Measurements from ENCODE around the gene TBX2.
"Not testable (repeated sequence)": the region's sequence is repeated elsewhere in the genome, so short reads cannot be mapped to it uniquely, and the experiment has no call there.

The TBX2 gene

DNA sequence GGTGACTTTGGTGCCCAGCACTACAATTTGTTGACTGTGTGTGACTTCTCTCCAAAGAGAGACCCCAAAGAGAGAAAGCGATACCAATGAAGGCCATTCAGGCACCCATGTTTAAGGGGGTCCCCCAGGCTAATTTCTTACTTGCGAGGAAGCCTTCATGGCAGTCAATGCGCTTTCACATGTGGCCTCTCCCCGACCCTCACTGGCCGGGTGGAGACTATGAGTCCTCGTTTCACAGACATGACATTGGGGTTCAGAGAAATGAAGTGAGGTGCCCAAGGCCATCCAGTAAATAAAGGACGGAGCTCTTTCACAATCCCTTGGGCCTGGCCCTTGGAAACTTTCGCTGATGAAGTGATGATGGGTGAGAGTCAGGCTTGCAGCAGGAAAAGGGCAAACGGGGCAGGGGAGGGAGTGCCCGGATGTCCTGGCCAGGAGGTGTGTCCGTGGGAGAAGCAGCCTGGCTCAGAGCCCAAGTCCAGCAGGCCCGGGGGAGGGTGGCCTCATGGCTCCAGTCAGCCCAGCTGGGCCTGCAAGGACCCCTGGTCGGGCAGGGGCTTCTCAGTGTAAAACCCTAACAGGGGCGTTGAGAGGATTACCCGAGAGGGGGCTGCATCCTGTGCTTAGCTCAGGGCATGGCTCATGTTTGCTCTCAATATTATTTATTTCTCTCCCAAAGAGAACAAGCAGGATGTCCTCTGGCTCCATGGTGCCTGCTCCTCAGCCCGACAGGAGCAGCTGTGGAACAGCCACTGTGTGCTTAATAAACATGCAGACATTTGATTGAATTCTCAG is 14.7 kb downstream of the TBX2 start:
- peak; percentile 46 for DNase-seq

DNA sequence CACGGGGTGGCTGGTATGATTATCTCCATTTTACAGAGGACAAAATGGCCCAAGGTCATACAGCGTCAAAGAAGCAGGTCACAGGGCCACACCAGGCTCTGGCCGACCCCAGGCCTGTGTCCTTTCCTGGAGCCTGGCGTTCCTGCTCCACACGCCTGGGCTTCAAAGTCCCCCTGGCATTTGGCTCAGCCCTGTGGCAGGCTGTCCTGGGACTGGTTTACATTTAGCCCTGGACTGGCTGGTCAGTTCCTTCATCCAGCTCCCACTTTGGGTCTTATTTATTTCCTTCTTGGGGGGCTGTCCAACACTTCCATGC is 15.3 kb downstream of the TBX2 start:
- DNase-seq = no peak

DNA sequence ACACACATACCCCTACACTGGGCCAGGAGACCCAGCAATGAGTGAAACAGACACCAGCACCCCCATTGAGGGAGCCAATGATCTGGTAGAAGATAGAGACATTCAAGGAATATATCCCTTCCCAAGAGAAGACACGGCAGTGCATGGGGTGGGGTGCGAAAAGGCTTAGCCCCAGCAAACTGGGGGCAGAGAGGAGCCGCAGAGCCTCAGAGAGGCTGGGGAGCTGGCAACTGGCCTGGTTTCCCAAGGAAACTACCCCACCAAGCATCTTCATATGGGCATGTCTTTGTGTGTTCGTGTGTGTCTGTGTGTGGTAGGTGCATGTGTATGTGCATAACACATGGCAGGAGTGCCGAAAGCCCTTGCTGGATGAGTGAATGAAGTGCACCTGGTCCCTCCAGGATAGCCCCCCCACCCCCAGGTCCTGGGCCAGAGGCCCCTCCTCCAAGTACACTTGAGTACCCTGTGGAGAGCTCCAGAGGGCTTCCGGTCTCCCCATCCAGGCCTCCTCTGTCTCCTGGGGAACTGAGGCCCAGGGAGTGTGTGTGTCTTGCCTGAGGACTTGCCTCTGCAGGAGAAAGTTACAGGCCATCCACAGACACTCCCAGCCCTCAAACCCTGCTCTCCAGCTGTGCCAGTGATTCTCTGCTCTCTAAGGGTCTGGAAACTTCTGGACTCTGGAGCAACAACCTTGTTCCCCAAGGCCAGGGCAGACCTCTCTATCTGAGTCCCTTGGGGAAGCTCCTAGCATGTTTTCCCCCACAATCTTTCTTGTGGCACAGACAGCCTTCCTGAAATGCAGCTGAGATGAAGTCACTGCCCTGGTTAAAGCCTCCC is 15.9 kb downstream of the TBX2 start:
- DNase-seq = no peak

GRCh38 chr17:61416211-61416539 is 16.5 kb downstream of the TBX2 start:
- DNase-seq = no peak

DNA sequence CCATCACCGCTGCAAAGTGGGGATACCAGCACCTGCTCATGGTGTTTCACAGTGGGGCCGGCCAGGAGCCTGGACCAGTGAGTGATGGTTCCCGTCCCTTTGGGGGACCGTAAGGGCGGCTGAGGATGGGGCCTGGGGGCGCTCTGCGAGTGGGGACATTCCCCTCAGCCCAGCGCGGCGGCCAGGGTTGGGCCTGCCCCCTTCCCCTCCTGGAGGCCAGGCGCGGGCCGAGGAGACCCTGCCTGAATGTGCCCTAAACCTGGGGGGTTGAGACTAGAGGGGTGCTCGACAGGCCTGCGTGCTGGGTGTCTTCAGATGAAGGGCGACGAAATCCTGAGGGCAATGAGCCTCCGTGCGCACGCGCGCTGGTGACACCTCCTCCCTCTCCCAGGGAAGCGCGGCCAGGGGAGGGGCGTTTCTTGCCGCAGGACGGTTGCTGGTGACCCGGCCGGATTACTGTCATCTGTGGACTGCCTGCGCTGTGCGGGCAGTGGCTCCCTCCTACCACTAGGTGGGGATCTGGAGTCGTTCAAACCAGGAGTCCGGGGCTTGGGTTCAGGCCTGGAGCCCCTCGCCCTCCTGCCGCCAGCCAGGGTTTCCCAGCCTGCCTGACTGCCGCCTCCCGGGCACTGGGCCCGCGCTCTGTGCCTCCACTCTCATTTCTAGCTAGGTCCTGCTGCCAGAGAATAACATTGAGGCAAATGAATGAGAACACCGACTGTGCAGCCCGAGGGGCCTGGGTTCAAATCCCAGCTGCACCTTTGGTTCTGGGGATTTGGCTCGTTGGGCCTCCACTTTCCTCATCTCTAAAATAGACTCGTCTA is 17.1 kb downstream of the TBX2 start:
- peak; percentile 96 for DNase-seq

DNA sequence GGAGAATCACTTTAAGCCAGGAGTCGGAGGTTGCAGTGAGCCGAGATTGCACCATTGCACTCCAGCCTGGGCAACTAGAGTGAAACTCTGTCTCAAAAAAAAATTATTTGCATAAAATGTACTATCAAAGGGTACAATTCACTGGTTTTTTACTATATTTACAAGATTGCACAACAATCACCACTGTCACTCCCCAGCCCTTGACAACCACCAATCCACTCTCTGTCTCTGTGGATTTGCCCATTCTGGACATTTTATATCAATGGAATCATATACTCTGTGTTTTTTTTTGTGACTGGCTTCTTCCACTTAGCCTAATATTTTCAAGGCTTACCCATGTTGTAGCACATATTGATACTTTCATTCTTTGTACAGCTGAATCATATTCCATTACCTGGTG is 18.8 kb downstream of the TBX2 start:
- DNase-seq = no peak

GRCh38 chr17:61419496-61420046 is 19.9 kb downstream of the TBX2 start:
- no peak for DNase-seq

GRCh38 chr17:61420052-61420451 is 20.4 kb downstream of the TBX2 start:
- DNase-seq = no peak

- DNase-seq = no peak
These were observed 21.2 kb downstream of the TBX2 start for GRCh38 chr17:61420745-61421398.

DNA sequence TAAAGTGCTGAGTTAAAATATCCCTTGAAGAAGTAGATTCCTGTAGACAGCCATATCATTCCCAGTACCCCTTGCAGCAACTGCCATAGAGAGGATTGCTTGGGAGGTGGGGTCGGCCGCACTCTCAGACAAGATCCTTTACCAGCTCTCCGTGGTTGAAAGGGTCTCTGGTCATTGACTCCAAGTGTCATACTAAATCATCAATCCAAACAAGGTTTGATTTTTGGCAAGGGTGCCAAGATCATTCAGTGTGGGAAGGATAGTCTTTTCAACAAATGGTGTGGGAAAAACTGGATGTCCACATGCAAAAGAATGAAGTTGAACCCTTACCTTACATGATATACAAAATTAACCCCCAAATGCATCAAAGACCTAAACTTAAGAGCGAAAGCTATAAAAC is 21.8 kb downstream of the TBX2 start:
- no peak for DNase-seq

DNA sequence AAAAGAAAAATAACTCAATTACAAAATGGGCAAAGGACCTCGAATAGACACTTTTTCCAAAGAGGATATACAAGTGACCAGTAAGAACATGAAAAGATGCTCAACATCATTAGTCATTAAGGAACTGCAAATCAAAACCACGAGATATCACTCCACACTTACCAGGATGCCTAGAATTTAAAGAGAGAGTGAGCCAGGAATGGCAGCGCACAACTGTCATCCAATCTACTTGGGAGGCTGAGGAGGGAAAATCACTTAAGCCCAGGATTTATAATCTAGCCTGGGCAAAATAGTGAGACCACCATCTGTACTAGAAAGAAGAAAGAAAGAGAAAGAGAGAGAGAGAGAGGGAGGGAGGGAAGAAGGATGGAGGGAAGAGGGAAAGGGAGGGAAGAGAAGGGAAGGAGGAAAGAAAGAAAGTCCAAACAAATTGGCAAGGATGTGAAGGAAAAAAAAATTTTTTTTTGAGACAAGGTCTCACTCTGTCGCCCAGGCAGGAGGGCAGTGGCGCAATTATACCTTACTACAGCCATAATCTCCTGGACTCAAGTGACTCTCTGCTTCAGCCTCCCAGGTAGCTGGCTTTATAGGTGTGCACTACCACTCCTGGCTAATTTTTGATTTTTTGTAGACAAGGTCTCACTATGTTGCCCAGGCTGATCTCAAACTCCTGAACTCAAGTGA is 22.6 kb downstream of the TBX2 start:
- no peak for DNase-seq

GRCh38 chr17:61422869-61423268 is 23.2 kb downstream of the TBX2 start:
- no peak for DNase-seq

DNA sequence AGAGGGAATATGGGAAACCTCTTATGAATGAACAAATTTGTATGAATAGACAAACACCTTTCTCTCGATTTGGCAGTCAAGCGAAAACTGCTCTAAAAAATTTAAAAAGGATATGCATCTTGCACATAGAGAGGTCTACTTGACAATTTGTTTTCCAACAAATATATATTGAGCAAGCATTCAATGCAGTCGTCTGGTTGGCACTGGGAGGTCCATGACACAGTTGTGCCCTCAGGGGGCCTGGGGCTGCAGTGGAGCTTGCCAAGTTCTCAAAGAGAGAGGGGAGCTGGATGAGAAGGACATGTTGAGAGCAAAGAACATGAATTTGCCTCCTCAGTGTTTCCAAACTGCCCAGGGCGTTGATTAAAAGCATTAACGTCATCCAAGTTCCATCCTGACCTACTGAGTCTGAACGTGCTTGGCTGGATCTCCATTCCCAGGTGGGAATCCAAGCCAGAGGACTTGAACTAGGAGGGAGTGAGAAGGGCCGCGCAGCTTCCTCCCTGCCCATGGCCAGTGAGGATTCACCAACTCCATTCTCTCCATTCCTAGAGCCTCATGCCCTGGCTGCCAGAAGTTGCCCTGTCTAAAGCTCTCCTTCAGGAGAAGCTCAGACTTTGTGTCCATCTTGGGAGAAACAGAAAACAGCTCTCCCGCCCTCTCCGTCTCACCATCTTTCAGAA is 24.5 kb downstream of the TBX2 start:
- DNase-seq = no peak

DNA sequence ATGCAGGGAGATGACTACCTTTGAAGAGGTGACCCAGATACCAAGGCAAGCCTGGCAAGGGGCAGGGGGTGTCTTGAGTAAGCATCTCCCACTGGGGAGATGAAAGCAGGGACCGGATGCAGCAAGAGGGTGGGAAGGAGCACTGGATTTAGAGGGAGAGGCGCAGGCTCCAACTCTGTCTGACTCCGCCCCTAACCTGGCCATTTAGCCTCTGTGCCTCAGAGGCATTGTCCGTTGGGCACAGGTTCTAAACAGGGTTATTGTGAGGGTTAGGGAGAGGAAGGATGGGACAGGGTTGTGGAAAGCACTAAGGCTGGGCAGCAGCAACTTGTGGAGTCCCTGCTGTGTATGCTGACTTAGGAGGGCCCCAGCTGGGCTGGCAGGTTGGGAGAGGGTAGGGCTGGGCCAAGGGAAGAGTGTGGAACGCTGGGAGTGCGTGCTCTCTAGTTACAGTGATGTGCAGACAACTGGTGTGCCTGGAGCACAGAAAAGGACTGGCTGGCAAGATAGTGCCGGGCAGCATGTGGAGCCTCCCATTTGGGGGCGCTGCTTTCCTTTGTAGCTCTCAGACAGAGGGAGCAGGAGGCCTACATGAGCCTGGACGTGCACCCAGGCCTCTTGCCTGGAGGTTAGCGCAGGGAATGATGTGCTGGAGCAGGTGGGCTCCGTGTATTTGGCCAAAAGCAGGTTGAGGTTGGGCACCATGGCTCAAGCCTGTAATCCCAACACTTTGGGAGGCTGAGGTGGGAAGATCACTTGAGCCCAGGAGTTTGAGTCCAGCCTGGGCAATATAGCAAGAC is 26.2 kb downstream of the TBX2 start:
- DNase-seq = peak; percentile 12

GRCh38 chr17:61426482-61427304 is 27.1 kb downstream of the TBX2 start:
- no peak for DNase-seq

DNA sequence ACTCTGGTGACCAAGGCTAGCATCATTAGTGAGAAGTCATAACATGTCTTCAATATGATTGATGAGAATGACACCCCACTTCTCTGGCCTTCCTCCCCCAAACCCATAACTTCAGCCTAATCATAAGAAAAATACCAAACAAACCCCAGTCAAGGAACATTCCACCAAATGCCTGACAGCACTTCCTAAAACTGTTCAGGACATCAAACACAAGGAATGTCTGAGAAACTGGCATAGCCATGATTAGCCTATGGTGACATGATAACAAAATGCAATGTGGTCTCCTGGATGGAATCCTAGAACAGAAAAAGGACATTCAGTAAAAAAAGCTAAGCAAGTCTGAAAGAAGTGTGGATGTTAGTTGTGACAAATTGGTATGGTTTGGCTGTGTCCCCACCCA is 27.9 kb downstream of the TBX2 start:
- no peak for DNase-seq

DNA sequence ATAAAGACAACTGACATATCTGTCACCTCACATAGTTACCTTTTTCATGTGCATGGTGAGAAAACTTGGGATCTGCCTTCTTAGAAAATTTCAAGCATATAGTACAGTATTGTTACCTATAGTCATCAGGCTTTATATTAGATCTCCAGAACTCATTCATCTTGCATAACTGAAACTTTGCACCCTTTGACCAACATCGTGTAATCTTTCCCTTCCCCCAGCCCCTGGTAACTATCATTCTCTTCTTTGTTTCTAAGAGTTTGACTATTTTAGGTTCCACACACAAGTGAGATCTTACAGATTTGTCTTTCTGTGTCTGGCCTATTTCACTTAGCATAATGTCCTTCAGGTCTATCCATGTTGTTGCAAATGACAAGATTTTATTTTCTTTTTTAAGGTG is 29.6 kb downstream of the TBX2 start:
- DNase-seq = no peak

GRCh38 chr17:61429831-61430230 is 30.2 kb downstream of the TBX2 start:
- DNase-seq = not testable (repeated sequence)

GRCh38 chr17:61431594-61432311 is 32.1 kb downstream of the TBX2 start:
- no peak for DNase-seq

Measured in retina (tissue), 1 donor.